ENCODE results near the gene SCAP. TPM values are rescaled to one million over a fixed set of nuclear protein-coding genes. Genes with fewer than 3 reads are reported as not detected.
"Not testable (repeated sequence)": the region's sequence is repeated elsewhere in the genome, so short reads cannot be mapped to it uniquely, and the experiment has no call there.

SCAP gene
- total RNA-seq, 2 experiments from 2014 or later: 58.3 to 60.3 TPM

DNA sequence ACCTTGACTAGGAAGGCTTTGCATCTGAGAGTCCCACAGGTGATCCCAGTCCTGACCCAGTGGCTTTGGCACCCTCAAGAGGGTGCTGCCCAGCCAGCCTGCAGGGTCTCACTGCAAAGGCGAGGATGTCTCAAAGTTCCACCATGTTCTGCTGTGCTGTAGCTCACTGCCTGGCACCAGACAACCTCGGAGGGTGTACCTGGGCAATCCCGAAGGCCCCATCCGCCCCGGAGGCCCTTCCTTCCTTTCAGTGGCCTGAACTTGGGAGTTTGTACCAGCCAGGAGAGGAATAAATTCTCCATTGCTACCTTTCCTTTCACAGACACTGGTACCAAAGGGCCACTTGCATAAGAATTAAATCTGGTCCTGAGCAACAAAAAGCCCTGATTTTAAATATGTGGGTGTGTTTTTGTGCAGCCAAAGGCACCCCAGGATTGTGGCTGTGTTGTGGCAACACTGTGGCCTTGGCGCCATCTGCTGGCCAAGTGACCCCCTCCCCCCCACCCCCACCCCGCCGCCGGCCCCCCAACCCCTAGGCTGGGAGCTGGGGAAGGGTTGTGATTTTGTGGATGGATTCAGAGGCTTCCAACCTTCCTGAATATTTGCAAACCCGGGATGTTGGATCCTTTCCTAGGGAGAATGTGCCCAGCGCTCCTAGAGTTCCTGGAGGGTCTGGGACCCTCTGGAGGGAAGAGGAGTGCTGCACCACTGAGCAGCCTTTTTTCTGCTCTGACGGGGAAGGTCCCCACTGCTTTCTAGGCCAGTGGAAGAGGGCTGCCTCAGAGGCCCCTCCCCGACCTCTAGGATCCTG lies 104.6 kb downstream of the SCAP start:
- Mint-ChIP-seq H3K4me3 (no peak overlapping the region), H3K27me3 (no peaks in the 10 kb centered on the region), H3K27ac (no peak overlapping the region), H3K4me1 (ENCODE audit: low read depth) (no peaks in the 10 kb centered on the region), H3K36me3 (ENCODE audit: low read depth) (no peaks in the 10 kb centered on the region), H3K9me3 (no peaks in the 10 kb centered on the region)
- POLR2A ChIA-PET: no interaction called here
- DNase-seq (peak in 12 of 14 experiments; percentile 7 to 60 (median 22)), ATAC-seq (ENCODE audit: poor library complexity) (no peak)
- intact Hi-C loops (cut with DNase I, micrococcal nuclease): loop anchor here in 1 of 2 experiments (2.0 to 5.0 kb wide), 2 partner anchors 504 to 664 kb away; no protein-coding TSS in a partner anchor
- Histone ChIP-seq H3K4me3 (ENCODE audit: low read length) (no peak overlapping the region), H3K27me3 (ENCODE audit: control insufficient read depth in 1 of 2, insufficient read depth in 2 of 2, low read length in 2 of 2) (no peaks in the 10 kb centered on the region), H3K4me1 (ENCODE audit: insufficient read depth, low read length) (peaks cover 5% of the 10 kb centered on the region), H3K9me3 (ENCODE audit: control insufficient read depth in 1 of 2, insufficient read depth in 1 of 2, low read length in 2 of 2) (no peaks in the 10 kb centered on the region), H3K36me3 (ENCODE audit: insufficient read depth, low read length) (no peaks in the 10 kb centered on the region), H3K27ac (ENCODE audit: low read depth in 1 of 2, low read length in 2 of 2) (no peak overlapping the region)
- TF ChIP-seq, protein P1, sequence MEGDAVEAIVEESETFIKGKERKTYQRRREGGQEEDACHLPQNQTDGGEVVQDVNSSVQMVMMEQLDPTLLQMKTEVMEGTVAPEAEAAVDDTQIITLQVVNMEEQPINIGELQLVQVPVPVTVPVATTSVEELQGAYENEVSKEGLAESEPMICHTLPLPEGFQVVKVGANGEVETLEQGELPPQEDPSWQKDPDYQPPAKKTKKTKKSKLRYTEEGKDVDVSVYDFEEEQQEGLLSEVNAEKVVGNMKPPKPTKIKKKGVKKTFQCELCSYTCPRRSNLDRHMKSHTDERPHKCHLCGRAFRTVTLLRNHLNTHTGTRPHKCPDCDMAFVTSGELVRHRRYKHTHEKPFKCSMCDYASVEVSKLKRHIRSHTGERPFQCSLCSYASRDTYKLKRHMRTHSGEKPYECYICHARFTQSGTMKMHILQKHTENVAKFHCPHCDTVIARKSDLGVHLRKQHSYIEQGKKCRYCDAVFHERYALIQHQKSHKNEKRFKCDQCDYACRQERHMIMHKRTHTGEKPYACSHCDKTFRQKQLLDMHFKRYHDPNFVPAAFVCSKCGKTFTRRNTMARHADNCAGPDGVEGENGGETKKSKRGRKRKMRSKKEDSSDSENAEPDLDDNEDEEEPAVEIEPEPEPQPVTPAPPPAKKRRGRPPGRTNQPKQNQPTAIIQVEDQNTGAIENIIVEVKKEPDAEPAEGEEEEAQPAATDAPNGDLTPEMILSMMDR (IDR thresholded peaks at IDR 0.05): peak; percentile 26
- CTCF ChIA-PET: no interaction called here

DNA sequence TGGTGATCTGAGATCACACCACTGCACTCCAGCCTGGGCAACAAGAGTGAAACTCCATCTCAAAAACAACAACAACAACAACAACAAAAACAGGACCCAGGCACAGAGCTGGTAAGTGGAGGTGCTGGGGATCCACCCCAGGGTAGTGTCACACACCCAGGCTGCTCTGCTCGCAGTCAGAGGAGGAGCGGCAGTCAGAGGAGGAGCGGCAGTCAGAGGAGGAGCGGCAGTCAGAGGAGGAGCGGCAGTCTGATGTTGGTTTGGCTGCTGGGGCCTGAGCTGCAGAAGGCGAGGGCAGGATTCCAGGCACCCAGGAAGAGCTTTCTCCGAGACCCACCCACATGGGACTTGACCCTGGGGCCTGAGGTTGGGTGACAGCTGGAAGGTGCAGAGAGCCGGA lies 105.7 kb downstream of the SCAP start:
- H3K36me3 ChIP-seq (ENCODE audit: insufficient read depth, low read length); H3K36me3 Mint-ChIP-seq (ENCODE audit: low read depth); H3K9me3 ChIP-seq (ENCODE audit: control insufficient read depth in 1 of 2, insufficient read depth in 1 of 2, low read length in 2 of 2); H3K27me3 Mint-ChIP-seq; H3K27ac Mint-ChIP-seq; CTCF ChIA-PET; ATAC-seq (ENCODE audit: poor library complexity); H3K9me3 Mint-ChIP-seq; H3K27me3 ChIP-seq (ENCODE audit: control insufficient read depth in 1 of 2, insufficient read depth in 2 of 2, low read length in 2 of 2); DNase-seq; H3K4me3 Mint-ChIP-seq; H3K27ac ChIP-seq (ENCODE audit: low read depth in 1 of 2, low read length in 2 of 2); H3K4me1 ChIP-seq (ENCODE audit: insufficient read depth, low read length); H3K4me1 Mint-ChIP-seq (ENCODE audit: low read depth); H3K4me3 ChIP-seq (ENCODE audit: low read length): not testable (repeated sequence)
- POLR2A ChIA-PET: interaction anchor here (1.0 kb wide), 1 partner anchor 11 kb away, joined by 3 read pairs; the partner anchor contains the start of gene PTPN23
- intact Hi-C loops (cut with DNase I, micrococcal nuclease): loop anchor here in 1 of 2 experiments (2.0 to 5.0 kb wide), 2 partner anchors 503 to 663 kb away; no protein-coding TSS in a partner anchor

DNA sequence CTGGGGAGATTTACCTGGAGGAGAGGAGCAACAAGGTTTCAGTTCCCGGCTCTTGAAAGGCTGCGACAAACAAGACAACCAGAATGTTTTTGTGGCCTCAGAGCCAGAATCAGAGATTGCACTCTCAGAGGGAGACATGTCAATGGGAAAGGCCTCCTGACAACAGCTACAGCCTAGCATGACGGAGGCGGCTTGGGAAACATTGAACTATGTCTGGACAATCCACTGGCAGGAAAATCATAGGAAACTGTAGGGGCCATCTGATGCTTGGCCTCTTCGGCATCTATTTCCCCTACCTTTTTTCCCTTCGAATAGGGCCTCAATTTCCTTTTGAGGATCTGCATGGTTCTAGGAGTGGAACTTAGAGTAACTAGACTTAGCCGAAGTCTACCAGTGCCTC lies 108.1 kb downstream of the SCAP start:
- Mint-ChIP-seq H3K36me3 (ENCODE audit: low read depth) (peaks cover 3% of the 10 kb centered on the region), H3K27ac (no peak overlapping the region), H3K4me1 (ENCODE audit: low read depth) (peaks cover 7% of the 10 kb centered on the region), H3K9me3 (no peaks in the 10 kb centered on the region), H3K27me3 (no peaks in the 10 kb centered on the region), H3K4me3 (no peak overlapping the region)
- POLR2A ChIA-PET: no interaction called here
- Histone ChIP-seq H3K4me3 (ENCODE audit: low read length) (no peak overlapping the region), H3K4me1 (ENCODE audit: insufficient read depth, low read length) (peaks cover 11% of the 10 kb centered on the region), H3K9me3 (ENCODE audit: control insufficient read depth in 1 of 2, insufficient read depth in 1 of 2, low read length in 2 of 2) (peaks cover 0 to 3% of the 10 kb centered on the region in 2 experiments), H3K36me3 (ENCODE audit: insufficient read depth, low read length) (no peaks in the 10 kb centered on the region), H3K27me3 (ENCODE audit: control insufficient read depth in 1 of 2, insufficient read depth in 2 of 2, low read length in 2 of 2) (no peaks in the 10 kb centered on the region), H3K27ac (ENCODE audit: low read depth in 1 of 2, low read length in 2 of 2) (no peak overlapping the region)
- intact Hi-C loops (cut with DNase I, micrococcal nuclease): no loop called here
- DNase-seq (no peak), ATAC-seq (ENCODE audit: poor library complexity) (no peak)
- TF ChIP-seq, protein P1 (IDR thresholded peaks at IDR 0.05): no peak
- CTCF ChIA-PET: no interaction called here

Measured in CD4-positive, alpha-beta T cell (primary cell).